ENCODE measurements around the gene RGS16. TPM values are rescaled to one million over a fixed set of nuclear protein-coding genes. Genes with fewer than 3 reads are reported as not detected.

The RGS16 gene
- total and polyA plus RNA-seq, 2 of the 13 experiments (the other 11 are each of a cell fraction or from before 2014, with no cell fraction given), result not detected

GRCh38 chr1:182651339-182651724, 47.1 kb upstream of the RGS16 start:
- Histone ChIP-seq H3K4me1 (ENCODE audit: insufficient read depth, low read length) (no peaks in the 10 kb centered on the region), H3K27me3 (ENCODE audit: control insufficient read depth in 1 of 2, insufficient read depth in 2 of 2, low read length in 2 of 2) (peaks cover 0 to 3% of the 10 kb centered on the region in 2 experiments; a peak in 1 of 5 replicates), H3K9ac (ENCODE audit: insufficient read depth, low read depth, low read length) (no peak overlapping the region), H3K4me3 (replicated peaks in 1 of 3; ENCODE audit: insufficient read depth in 1 of 3, low read depth in 2 of 3, low read length in 3 of 3) (no peak overlapping the region), H3K9me3 (ENCODE audit: low read length) (no peaks in the 10 kb centered on the region), H3K36me3 (replicated peaks in 1 of 2; ENCODE audit: control insufficient read depth in 1 of 2, insufficient read depth in 2 of 2, low read length in 2 of 2) (no peaks in the 10 kb centered on the region), H3K27ac (ENCODE audit: extremely low read length, insufficient read depth, low read length) (no peak overlapping the region), H4K20me1 (ENCODE audit: insufficient read depth, low read length) (no peaks in the 10 kb centered on the region), H3K4me2 (ENCODE audit: low read depth, low read length) (no peak overlapping the region), H3K79me2 (ENCODE audit: insufficient read depth, low read length) (no peaks in the 10 kb centered on the region), H2AFZ (ENCODE audit: low read length) (no peak overlapping the region)
- ATAC-seq (no peak), FAIRE-seq (no peak), DNase-seq (ENCODE audit: low spot score) (no peak)
- TF ChIP-seq SIX4 (CRISPR knock-in tag; IDR thresholded peaks at IDR 0.05) (no peak), CCAR2 (optimal IDR thresholded peaks at IDR 0.05; ENCODE audit: low read depth, low read length) (no peak), PCBP1 (IDR thresholded peaks at IDR 0.05; ENCODE audit: borderline replicate concordance, low read depth, low read length) (no peak), MBD4 (IDR thresholded peaks at IDR 0.05; ENCODE audit: borderline replicate concordance, low read length) (no peak), ZBTB3 (CRISPR knock-in tag; IDR thresholded peaks at IDR 0.05; ENCODE audit: borderline replicate concordance, low read depth) (no peak), RXRB (CRISPR knock-in tag; IDR thresholded peaks at IDR 0.05; ENCODE audit: borderline replicate concordance) (no peak), MTERF4 (CRISPR knock-in tag; IDR thresholded peaks at IDR 0.05) (no peak), ZNF747 (CRISPR knock-in tag; IDR thresholded peaks at IDR 0.05; ENCODE audit: borderline replicate concordance) (no peak), ZHX2 (IDR thresholded peaks at IDR 0.05; ENCODE audit: low read depth) (no peak), ZHX2 (CRISPR knock-in tag; IDR thresholded peaks at IDR 0.05; ENCODE audit: borderline replicate concordance) (no peak), JARID2 (CRISPR knock-in tag; IDR thresholded peaks at IDR 0.05; ENCODE audit: insufficient replicate concordance) (no peak)
- TF ChIP-seq, protein P1, sequence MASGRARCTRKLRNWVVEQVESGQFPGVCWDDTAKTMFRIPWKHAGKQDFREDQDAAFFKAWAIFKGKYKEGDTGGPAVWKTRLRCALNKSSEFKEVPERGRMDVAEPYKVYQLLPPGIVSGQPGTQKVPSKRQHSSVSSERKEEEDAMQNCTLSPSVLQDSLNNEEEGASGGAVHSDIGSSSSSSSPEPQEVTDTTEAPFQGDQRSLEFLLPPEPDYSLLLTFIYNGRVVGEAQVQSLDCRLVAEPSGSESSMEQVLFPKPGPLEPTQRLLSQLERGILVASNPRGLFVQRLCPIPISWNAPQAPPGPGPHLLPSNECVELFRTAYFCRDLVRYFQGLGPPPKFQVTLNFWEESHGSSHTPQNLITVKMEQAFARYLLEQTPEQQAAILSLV (CRISPR knock-in tag; IDR thresholded peaks at IDR 0.05; ENCODE audit: borderline replicate concordance), result no peak
- TF ChIP-seq, protein P2, sequence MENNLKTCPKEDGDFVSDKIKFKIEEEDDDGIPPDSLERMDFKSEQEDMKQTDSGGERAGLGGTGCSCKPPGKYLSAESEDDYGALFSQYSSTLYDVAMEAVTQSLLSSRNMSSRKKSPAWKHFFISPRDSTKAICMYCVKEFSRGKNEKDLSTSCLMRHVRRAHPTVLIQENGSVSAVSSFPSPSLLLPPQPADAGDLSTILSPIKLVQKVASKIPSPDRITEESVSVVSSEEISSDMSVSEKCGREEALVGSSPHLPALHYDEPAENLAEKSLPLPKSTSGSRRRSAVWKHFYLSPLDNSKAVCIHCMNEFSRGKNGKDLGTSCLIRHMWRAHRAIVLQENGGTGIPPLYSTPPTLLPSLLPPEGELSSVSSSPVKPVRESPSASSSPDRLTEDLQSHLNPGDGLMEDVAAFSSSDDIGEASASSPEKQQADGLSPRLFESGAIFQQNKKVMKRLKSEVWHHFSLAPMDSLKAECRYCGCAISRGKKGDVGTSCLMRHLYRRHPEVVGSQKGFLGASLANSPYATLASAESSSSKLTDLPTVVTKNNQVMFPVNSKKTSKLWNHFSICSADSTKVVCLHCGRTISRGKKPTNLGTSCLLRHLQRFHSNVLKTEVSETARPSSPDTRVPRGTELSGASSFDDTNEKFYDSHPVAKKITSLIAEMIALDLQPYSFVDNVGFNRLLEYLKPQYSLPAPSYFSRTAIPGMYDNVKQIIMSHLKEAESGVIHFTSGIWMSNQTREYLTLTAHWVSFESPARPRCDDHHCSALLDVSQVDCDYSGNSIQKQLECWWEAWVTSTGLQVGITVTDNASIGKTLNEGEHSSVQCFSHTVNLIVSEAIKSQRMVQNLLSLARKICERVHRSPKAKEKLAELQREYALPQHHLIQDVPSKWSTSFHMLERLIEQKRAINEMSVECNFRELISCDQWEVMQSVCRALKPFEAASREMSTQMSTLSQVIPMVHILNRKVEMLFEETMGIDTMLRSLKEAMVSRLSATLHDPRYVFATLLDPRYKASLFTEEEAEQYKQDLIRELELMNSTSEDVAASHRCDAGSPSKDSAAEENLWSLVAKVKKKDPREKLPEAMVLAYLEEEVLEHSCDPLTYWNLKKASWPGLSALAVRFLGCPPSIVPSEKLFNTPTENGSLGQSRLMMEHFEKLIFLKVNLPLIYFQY (CRISPR knock-in tag; IDR thresholded peaks at IDR 0.05; ENCODE audit: borderline replicate concordance), result no peak
- ChIA-PET POLR2A (no interaction called here), CTCF (ENCODE audit: low intra/inter-chr PET ratio, low total read pairs) (no interaction called here)
- no TSS peak for BruUV-seq (replicated peaks)
- WGBS (ENCODE audit: low lambda C conversion rate), result 2% methylated on average over 3 of the region's 3 CpGs
- in situ Hi-C loops (cut with HindIII; ENCODE audit: extremely low pct_ligation_motif_present, low pct_unique_long_range_greater_than_20kb), result no loop called here
- intact Hi-C loops (cut with micrococcal nuclease; ENCODE audit: unreplicated experiment), result no loop called here
